ENCODE data around the gene TBL2. TPM values are rescaled to one million over a fixed set of nuclear protein-coding genes. Genes with fewer than 3 reads are reported as not detected.

Gene TBL2, protein sequence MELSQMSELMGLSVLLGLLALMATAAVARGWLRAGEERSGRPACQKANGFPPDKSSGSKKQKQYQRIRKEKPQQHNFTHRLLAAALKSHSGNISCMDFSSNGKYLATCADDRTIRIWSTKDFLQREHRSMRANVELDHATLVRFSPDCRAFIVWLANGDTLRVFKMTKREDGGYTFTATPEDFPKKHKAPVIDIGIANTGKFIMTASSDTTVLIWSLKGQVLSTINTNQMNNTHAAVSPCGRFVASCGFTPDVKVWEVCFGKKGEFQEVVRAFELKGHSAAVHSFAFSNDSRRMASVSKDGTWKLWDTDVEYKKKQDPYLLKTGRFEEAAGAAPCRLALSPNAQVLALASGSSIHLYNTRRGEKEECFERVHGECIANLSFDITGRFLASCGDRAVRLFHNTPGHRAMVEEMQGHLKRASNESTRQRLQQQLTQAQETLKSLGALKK
- total RNA-seq (2013; cell fraction: nucleolus; rRNA removed): 63.3 and 70.1 TPM in 2 replicates
- 33.3 and 35.3 TPM in 2 replicates for total RNA-seq (2014; rRNA removed)
- 16.6 and 19.0 TPM in 2 replicates for total RNA-seq (2014; rRNA removed; fragmentation: Illumina TruSeq; extraction: Trizol)
- 28.7 and 31.7 TPM in 2 replicates for total RNA-seq (2021)
- 13.7 TPM for polyA plus RNA-seq (2011; ENCODE audit: low read depth)
- 11.0 and 21.7 TPM in 2 replicates for polyA plus RNA-seq (2011; rRNA removed)
- polyA plus RNA-seq (2011; cell fraction: cytosol; rRNA removed): 31.5 and 34.7 TPM in 2 replicates
- 25.0 and 32.1 TPM in 2 replicates for polyA plus RNA-seq (2011; cell fraction: nucleus; rRNA removed)
- 23.1 and 24.4 TPM in 2 replicates for polyA plus RNA-seq (2012)
- polyA plus RNA-seq (2014; fragmentation: Illumina TruSeq; extraction: Trizol): 11.6 and 15.3 TPM in 2 replicates
- 1 to 10 TPM; 1.1 to 2.8 TPM for polyA plus RNA-seq (2014; fragmentation: Nextera tagmentation; extraction: Ambion mirVana)
- polyA plus RNA-seq (2014; rRNA removed): 28.9 and 35.1 TPM in 2 replicates
- polyA plus RNA-seq (2016; fragmentation: Nextera tagmentation; extraction: Ambion mirVana): 10 to 100 TPM; 40.3 to 49.7 TPM
- polyA minus RNA-seq (2011; rRNA and poly(A)+ RNA removed): 38.1 and 53.6 TPM in 2 replicates
- 18.9 and 22.6 TPM in 2 replicates for polyA minus RNA-seq (2011; cell fraction: cytosol; rRNA and poly(A)+ RNA removed)
- 14.0 and 29.2 TPM in 2 replicates for polyA minus RNA-seq (2011; cell fraction: nucleus; rRNA and poly(A)+ RNA removed)
- Bru-seq, nascent RNA: percentile 79 among the genes with signal in this experiment
- BruChase-seq, experiment 1, labeled RNA remaining after a 6-hour chase: percentile 60 among the genes with signal in this experiment
- percentile 65 among the genes with signal in this experiment for BruChase-seq, experiment 2, labeled RNA remaining after a 2-hour chase
- long read RNA-seq, experiment 1, full-length matches to known transcripts: 21 of 22 reads
- long read RNA-seq, experiment 1, partial matches to known transcripts: 0 of 22 reads
- long read RNA-seq, experiment 1, other reads (novel, unspliced or antisense): 1 of 22 reads
- long read RNA-seq, experiment 2, full-length matches to known transcripts: 28 of 34 reads
- long read RNA-seq, experiment 2, partial matches to known transcripts: 1 of 34 reads
- long read RNA-seq, experiment 2, other reads (novel, unspliced or antisense): 5 of 34 reads

DNA sequence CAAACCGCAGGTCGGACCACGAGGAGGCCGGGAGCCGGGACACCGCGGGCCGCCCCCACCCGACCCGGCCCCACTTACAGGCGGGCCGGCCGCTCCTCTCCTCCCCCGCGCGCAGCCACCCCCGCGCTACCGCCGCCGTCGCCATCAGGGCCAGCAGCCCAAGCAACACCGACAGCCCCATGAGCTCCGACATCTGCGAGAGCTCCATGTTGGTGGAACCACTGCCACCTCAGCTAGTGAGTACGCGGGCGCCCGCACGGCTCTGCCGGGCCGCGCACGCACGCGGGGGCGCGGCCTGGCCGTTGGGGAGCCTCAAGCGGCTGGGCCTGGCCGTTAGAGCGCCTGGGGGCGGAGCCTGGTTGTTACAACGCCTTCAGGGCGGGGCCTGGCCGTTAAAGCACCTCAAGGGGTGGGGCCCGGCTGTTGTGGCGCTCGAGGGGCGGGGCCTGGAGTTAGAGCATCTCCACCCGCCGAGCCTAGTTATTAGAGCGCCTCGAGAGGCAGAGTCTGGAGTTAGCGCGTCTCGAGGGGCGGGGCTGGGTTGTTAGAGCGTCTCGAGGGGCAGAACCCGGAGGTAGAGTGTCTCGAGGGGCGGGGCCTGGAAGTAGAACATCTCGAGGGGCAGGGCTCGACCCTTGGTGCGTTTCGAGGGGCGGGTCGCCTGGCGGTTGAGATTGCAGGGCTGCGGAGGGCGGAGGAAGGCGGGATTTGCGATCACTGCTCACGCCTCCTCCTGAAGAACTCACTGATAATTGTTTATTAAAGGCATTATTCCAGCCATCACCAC is at the start of gene TBL2:
TSS of gene TBL2 (minus strand) at position 238 of the 787 bp plus-strand sequence. CDS start at position 208, 30 bp downstream.
- no peaks in the 10 kb centered on the region for H3K9me3 ChIP-seq (replicated peaks; ENCODE audit: control insufficient read depth, insufficient read depth, low read length)
- ATAC-seq (peak; percentile 93), FAIRE-seq (peak; percentile 88), DNase-seq (ENCODE audit: low read depth, low spot score) (peak; percentile 87)
- ChIA-PET RAD21 (ENCODE audit: unreplicated experiment) (interaction anchor here (0.6 to 1.7 kb wide), 11 partner anchors 18 to 277 kb away, joined by 3 to 9 read pairs (median 4); partner anchors contain the start of gene BAZ1B), SMC1A (ENCODE audit: uncharacterized antibody, unreplicated experiment) (interaction anchor here (0.7 to 1.5 kb wide), 5 partner anchors 9 to 155 kb away, joined by 3 to 4 read pairs (median 3); no protein-coding TSS in a partner anchor), POLR2A (interaction anchor here (0.6 to 5.2 kb wide), 15 partner anchors 12 to 514 kb away, joined by 3 to 30 read pairs (median 6); partner anchors contain the start of genes BAZ1B and BCL7B), CTCF (interaction anchor here (0.6 to 1.0 kb wide), 5 partner anchors 9 to 127 kb away, joined by 3 to 5 read pairs (median 3); no protein-coding TSS in a partner anchor)
- H3K36me3 ChIP-seq (ENCODE audit: control insufficient read depth in 2 of 2, insufficient read depth in 2 of 2, low read length in 1 of 2): no peaks in the 10 kb centered on the region; a peak in 3 of 4 replicates
- H3K27me3 ChIP-seq (replicated peaks in 1 of 2; ENCODE audit: control insufficient read depth in 2 of 2, insufficient read depth in 2 of 2, low read length in 1 of 2): no peaks in the 10 kb centered on the region
- in situ Hi-C loops (cut with MboI): no loop called here
- peak within 1 kb of the TSS; percentile 73 for H3K27ac ChIP-seq (ENCODE audit: control insufficient read depth, insufficient read depth)
- H3K4me3 ChIP-seq: peak within 1 kb of the TSS; percentile 88
- no TSS peak for BruUV-seq (replicated peaks)
- H2AFZ ChIP-seq (ENCODE audit: control insufficient read depth, low read depth, low read length): peak within 1 kb of the TSS; percentile 96
- intact Hi-C loops (cut with micrococcal nuclease; ENCODE audit: unreplicated experiment): loop anchor here (1.0 to 2.0 kb wide), 3 partner anchors 10 to 56 kb away; partner anchors contain the start of genes BAZ1B and BCL7B
- WGBS (ENCODE audit: insufficient coverage, insufficient replicate concordance, low lambda C conversion rate, missing lambda C conversion rate): 1% methylated on average over 60 of the region's 75 CpGs
- peaks cover 22% of the 10 kb centered on the region for H3K79me2 ChIP-seq (ENCODE audit: control insufficient read depth, insufficient read depth, low read length)
- H3K4me2 ChIP-seq (ENCODE audit: control insufficient read depth, insufficient read depth): peak within 1 kb of the TSS; percentile 97
- peak within 1 kb of the TSS; percentile 75 for H3K9ac ChIP-seq (ENCODE audit: control insufficient read depth, insufficient read depth, low read length)
- H3K4me1 ChIP-seq (ENCODE audit: control insufficient read depth, insufficient read depth, low read length): peaks cover 15% of the 10 kb centered on the region
- H4K20me1 ChIP-seq (ENCODE audit: control insufficient read depth, insufficient read depth): no peaks in the 10 kb centered on the region
- TF ChIP-seq SPI1 (IDR thresholded peaks at IDR 0.05; ENCODE audit: borderline replicate concordance, insufficient read depth, low read depth, low read length): no peak
- TF ChIP-seq MAX (IDR thresholded peaks at IDR 0.05; ENCODE audit: low read depth, low read length): no peak; the same call in 1 of the 2 replicates
- TF ChIP-seq RB1 (IDR thresholded peaks at IDR 0.05; ENCODE audit: borderline replicate concordance): peak; percentile 74; the same call in 1 of the 2 replicates
- peak; percentile 47; the same call in 1 of the 2 replicates for TF ChIP-seq ZNF207 (IDR thresholded peaks at IDR 0.05; ENCODE audit: borderline replicate concordance)
- peak; percentile 88 for TF ChIP-seq YY1 (IDR thresholded peaks at IDR 0.05; ENCODE audit: low read depth, low read length)
- no peak for TF ChIP-seq RAD51 (IDR thresholded peaks at IDR 0.05)
- peak; percentile 74 for TF ChIP-seq GATAD2B (conservative IDR thresholded peaks at IDR 0.05; ENCODE audit: low read depth)
- TF ChIP-seq BCL11A (IDR thresholded peaks at IDR 0.05; ENCODE audit: low read depth, low read length): no peak
- TF ChIP-seq, protein P1, sequence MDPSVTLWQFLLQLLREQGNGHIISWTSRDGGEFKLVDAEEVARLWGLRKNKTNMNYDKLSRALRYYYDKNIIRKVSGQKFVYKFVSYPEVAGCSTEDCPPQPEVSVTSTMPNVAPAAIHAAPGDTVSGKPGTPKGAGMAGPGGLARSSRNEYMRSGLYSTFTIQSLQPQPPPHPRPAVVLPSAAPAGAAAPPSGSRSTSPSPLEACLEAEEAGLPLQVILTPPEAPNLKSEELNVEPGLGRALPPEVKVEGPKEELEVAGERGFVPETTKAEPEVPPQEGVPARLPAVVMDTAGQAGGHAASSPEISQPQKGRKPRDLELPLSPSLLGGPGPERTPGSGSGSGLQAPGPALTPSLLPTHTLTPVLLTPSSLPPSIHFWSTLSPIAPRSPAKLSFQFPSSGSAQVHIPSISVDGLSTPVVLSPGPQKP (IDR thresholded peaks at IDR 0.05; ENCODE audit: low read depth, low read length): no peak
- TF ChIP-seq, protein P2, sequence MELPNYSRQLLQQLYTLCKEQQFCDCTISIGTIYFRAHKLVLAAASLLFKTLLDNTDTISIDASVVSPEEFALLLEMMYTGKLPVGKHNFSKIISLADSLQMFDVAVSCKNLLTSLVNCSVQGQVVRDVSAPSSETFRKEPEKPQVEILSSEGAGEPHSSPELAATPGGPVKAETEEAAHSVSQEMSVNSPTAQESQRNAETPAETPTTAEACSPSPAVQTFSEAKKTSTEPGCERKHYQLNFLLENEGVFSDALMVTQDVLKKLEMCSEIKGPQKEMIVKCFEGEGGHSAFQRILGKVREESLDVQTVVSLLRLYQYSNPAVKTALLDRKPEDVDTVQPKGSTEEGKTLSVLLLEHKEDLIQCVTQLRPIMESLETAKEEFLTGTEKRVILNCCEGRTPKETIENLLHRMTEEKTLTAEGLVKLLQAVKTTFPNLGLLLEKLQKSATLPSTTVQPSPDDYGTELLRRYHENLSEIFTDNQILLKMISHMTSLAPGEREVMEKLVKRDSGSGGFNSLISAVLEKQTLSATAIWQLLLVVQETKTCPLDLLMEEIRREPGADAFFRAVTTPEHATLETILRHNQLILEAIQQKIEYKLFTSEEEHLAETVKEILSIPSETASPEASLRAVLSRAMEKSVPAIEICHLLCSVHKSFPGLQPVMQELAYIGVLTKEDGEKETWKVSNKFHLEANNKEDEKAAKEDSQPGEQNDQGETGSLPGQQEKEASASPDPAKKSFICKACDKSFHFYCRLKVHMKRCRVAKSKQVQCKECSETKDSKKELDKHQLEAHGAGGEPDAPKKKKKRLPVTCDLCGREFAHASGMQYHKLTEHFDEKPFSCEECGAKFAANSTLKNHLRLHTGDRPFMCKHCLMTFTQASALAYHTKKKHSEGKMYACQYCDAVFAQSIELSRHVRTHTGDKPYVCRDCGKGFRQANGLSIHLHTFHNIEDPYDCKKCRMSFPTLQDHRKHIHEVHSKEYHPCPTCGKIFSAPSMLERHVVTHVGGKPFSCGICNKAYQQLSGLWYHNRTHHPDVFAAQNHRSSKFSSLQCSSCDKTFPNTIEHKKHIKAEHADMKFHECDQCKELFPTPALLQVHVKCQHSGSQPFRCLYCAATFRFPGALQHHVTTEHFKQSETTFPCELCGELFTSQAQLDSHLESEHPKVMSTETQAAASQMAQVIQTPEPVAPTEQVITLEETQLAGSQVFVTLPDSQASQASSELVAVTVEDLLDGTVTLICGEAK (IDR thresholded peaks at IDR 0.05; ENCODE audit: borderline replicate concordance): no peak

All from GM12878 (cell line).